ENCODE data around the gene FBXL14. TPM values are rescaled to one million over a fixed set of nuclear protein-coding genes. Genes with fewer than 3 reads are reported as not detected.

Gene FBXL14
- total and polyA plus RNA-seq, 2 of the 13 experiments (the other 11 are each of a cell fraction or from before 2014, with no cell fraction given): 7.0 to 7.4 TPM

GRCh38 chr12:1634590-1635191 is 40.3 kb upstream of the FBXL14 start (continued):
- TF ChIP-seq, protein P1, sequence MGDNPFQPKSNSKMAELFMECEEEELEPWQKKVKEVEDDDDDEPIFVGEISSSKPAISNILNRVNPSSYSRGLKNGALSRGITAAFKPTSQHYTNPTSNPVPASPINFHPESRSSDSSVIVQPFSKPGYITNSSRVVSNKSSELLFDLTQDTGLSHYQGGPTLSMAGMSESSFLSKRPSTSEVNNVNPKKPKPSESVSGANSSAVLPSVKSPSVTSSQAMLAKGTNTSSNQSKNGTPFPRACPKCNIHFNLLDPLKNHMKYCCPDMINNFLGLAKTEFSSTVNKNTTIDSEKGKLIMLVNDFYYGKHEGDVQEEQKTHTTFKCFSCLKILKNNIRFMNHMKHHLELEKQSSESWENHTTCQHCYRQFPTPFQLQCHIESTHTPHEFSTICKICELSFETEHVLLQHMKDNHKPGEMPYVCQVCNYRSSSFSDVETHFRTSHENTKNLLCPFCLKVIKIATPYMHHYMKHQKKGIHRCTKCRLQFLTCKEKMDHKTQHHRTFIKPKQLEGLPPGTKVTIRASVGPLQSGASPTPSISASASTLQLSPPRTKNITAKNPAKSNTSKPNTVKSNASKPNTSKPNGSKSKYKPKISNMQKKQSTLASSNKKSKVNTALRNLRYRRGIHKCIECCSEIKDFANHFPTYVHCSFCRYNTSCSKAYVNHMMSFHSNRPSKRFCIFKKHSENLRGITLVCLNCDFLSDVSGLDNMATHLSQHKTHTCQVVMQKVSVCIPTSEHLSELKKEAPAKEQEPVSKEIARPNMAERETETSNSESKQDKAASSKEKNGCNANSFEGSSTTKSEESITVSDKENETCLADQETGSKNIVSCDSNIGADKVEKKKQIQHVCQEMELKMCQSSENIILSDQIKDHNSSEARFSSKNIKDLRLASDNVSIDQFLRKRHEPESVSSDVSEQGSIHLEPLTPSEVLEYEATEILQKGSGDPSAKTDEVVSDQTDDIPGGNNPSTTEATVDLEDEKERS (CRISPR knock-in tag; IDR thresholded peaks at IDR 0.05): no peak
- TF ChIP-seq HOXA5 (CRISPR knock-in tag; IDR thresholded peaks at IDR 0.05) (no peak), PHF21A (CRISPR knock-in tag; IDR thresholded peaks at IDR 0.05) (no peak), TEF (CRISPR knock-in tag; IDR thresholded peaks at IDR 0.05) (no peak), ARHGAP35 (CRISPR knock-in tag; IDR thresholded peaks at IDR 0.05; ENCODE audit: borderline replicate concordance) (no peak), ZIK1 (CRISPR knock-in tag; IDR thresholded peaks at IDR 0.05; ENCODE audit: borderline replicate concordance, low read depth) (no peak), HDAC2 (CRISPR knock-in tag; IDR thresholded peaks at IDR 0.05) (0 out of 2 replicates have a peak, but pooled peaks have one; percentile 31), ZNF3 (CRISPR knock-in tag; IDR thresholded peaks at IDR 0.05) (no peak), YEATS2 (CRISPR knock-in tag; IDR thresholded peaks at IDR 0.05; ENCODE audit: borderline replicate concordance) (no peak), HCFC1 (IDR thresholded peaks at IDR 0.05; ENCODE audit: low read depth, low read length) (no peak), ZNF704 (CRISPR knock-in tag; IDR thresholded peaks at IDR 0.05; ENCODE audit: borderline replicate concordance) (no peak), KDM5B (CRISPR knock-in tag; IDR thresholded peaks at IDR 0.05; ENCODE audit: borderline replicate concordance) (0 out of 2 replicates have a peak, but pooled peaks have one; percentile 36), CEBPG (CRISPR knock-in tag; IDR thresholded peaks at IDR 0.05) (no peak), SIX4 (CRISPR knock-in tag; IDR thresholded peaks at IDR 0.05) (no peak), TEAD3 (CRISPR knock-in tag; optimal IDR thresholded peaks at IDR 0.05; ENCODE audit: borderline replicate concordance) (no peak), TGIF2 (CRISPR knock-in tag; IDR thresholded peaks at IDR 0.05) (0 out of 2 replicates have a peak, but pooled peaks have one; percentile 22), SAFB2 (CRISPR knock-in tag; IDR thresholded peaks at IDR 0.05; ENCODE audit: borderline replicate concordance, low read depth) (no peak), TMF1 (CRISPR knock-in tag; IDR thresholded peaks at IDR 0.05; ENCODE audit: low read depth) (no peak), JUND (CRISPR knock-in tag; IDR thresholded peaks at IDR 0.05) (no peak), MTA1 (CRISPR knock-in tag; IDR thresholded peaks at IDR 0.05; ENCODE audit: borderline replicate concordance) (no peak), ZNF33B (CRISPR knock-in tag; IDR thresholded peaks at IDR 0.05) (no peak), PHF5A (CRISPR knock-in tag; IDR thresholded peaks at IDR 0.05; ENCODE audit: low read depth, unreplicated experiment) (no peak), CBFB (CRISPR knock-in tag; IDR thresholded peaks at IDR 0.05) (no peak), ZSCAN5A (CRISPR knock-in tag; IDR thresholded peaks at IDR 0.05; ENCODE audit: borderline replicate concordance) (no peak), ZNF460 (CRISPR knock-in tag; IDR thresholded peaks at IDR 0.05; ENCODE audit: borderline replicate concordance) (no peak), ZNF577 (CRISPR knock-in tag; IDR thresholded peaks at IDR 0.05; ENCODE audit: borderline replicate concordance, low read depth) (no peak)

Data from HepG2 (cell line).